ENCODE measurements around the gene ASAP3.

ASAP3 gene

GRCh38 chr1:23419180-23419579, 64.8 kb downstream of the ASAP3 start:
- no peak overlapping the region for H3K4me3 ChIP-seq (ENCODE audit: low read depth, low read length)
- CTCF ChIA-PET: interaction anchor here (4.1 kb wide), 1 partner anchor 15 kb away, joined by 18 read pairs; no protein-coding TSS in a partner anchor
- no peak overlapping the region for H3K27ac ChIP-seq (ENCODE audit: extremely low read depth, low read depth, low read length)
- H3K9me3 ChIP-seq (ENCODE audit: control insufficient read depth, insufficient read depth, low read depth, low read length): no peaks in the 10 kb centered on the region
- TF ChIP-seq ZIC2 (tag by site-specific recombination; IDR thresholded peaks at IDR 0.05) (peak; percentile 82), ZNF354C (tag by site-specific recombination; IDR thresholded peaks at IDR 0.05; ENCODE audit: borderline replicate concordance, low read depth) (no peak)
- POLR2A ChIA-PET: no interaction called here
- H3K4me1 ChIP-seq (ENCODE audit: control insufficient read depth, insufficient read depth, low read length): no peaks in the 10 kb centered on the region
- H3K36me3 ChIP-seq (ENCODE audit: control insufficient read depth in 2 of 2, insufficient read depth in 1 of 2, low read length in 2 of 2): no peaks in the 10 kb centered on the region

GRCh38 chr1:23417570-23417969, 66.4 kb downstream of the ASAP3 start:
- Histone ChIP-seq H3K36me3 (ENCODE audit: control insufficient read depth in 2 of 2, insufficient read depth in 1 of 2, low read length in 2 of 2) (no peaks in the 10 kb centered on the region), H3K27ac (ENCODE audit: extremely low read depth, low read depth, low read length) (no peak overlapping the region), H3K4me3 (ENCODE audit: low read depth, low read length) (no peak overlapping the region), H3K9me3 (ENCODE audit: control insufficient read depth, insufficient read depth, low read depth, low read length) (no peaks in the 10 kb centered on the region), H3K4me1 (ENCODE audit: control insufficient read depth, insufficient read depth, low read length) (no peaks in the 10 kb centered on the region)
- TF ChIP-seq ZNF146 (tag by site-specific recombination; IDR thresholded peaks at IDR 0.05) (no peak), ZIC2 (tag by site-specific recombination; IDR thresholded peaks at IDR 0.05) (0 out of 2 replicates have a peak, but pooled peaks have one; percentile 15), YY1 (tag by site-specific recombination; IDR thresholded peaks at IDR 0.05) (no peak), ATF2 (tag by site-specific recombination; IDR thresholded peaks at IDR 0.05; ENCODE audit: low read depth) (no peak), GLIS1 (tag by site-specific recombination; IDR thresholded peaks at IDR 0.05) (peak; percentile 92), WT1 (tag by site-specific recombination; IDR thresholded peaks at IDR 0.05) (0 out of 2 replicates have a peak, but pooled peaks have one; percentile 17), ZNF23 (tag by site-specific recombination; IDR thresholded peaks at IDR 0.05; ENCODE audit: borderline replicate concordance) (no peak), OSR2 (tag by site-specific recombination; IDR thresholded peaks at IDR 0.05) (0 out of 2 replicates have a peak, but pooled peaks have one; percentile 25)
- POLR2A ChIA-PET: interaction anchor here (0.6 to 1.5 kb wide), 2 partner anchors 14 to 114 kb away, joined by 4 to 5 read pairs; partner anchors contain the start of gene E2F2
- CTCF ChIA-PET: interaction anchor here (1.4 to 2.3 kb wide), 2 partner anchors 13 to 122 kb away, joined by 6 to 10 read pairs; no protein-coding TSS in a partner anchor

- no peaks in the 10 kb centered on the region for H3K9me3 ChIP-seq (ENCODE audit: control insufficient read depth, insufficient read depth, low read depth, low read length)
- no peaks in the 10 kb centered on the region; the same call in 1 of the 2 replicates for H3K4me1 ChIP-seq (ENCODE audit: control insufficient read depth, insufficient read depth, low read length)
- POLR2A ChIA-PET: interaction anchor here (0.6 to 1.5 kb wide), 2 partner anchors 13 to 99 kb away, joined by 3 to 4 read pairs; no protein-coding TSS in a partner anchor
- TF ChIP-seq ZNF664 (tag by site-specific recombination; IDR thresholded peaks at IDR 0.05) (peak; percentile 95), ZBTB26 (tag by site-specific recombination; optimal IDR thresholded peaks at IDR 0.05) (no peak)
- H3K36me3 ChIP-seq (ENCODE audit: control insufficient read depth in 2 of 2, insufficient read depth in 1 of 2, low read length in 2 of 2): no peaks in the 10 kb centered on the region
- CTCF ChIA-PET: interaction anchor here (1.4 to 2.3 kb wide), 2 partner anchors 13 to 123 kb away, joined by 6 to 10 read pairs; no protein-coding TSS in a partner anchor
- H3K4me3 ChIP-seq (ENCODE audit: low read depth, low read length): no peak overlapping the region
- no peak overlapping the region for H3K27ac ChIP-seq (ENCODE audit: extremely low read depth, low read depth, low read length)
These were observed 67.0 kb downstream of the ASAP3 start for GRCh38 chr1:23416964-23417363.

GRCh38 chr1:23408797-23409290, 75.1 kb downstream of the ASAP3 start:
- Histone ChIP-seq H3K4me1 (ENCODE audit: control insufficient read depth, insufficient read depth, low read length) (no peaks in the 10 kb centered on the region; the same call in 1 of the 2 replicates), H3K4me3 (ENCODE audit: low read depth, low read length) (no peak overlapping the region), H3K36me3 (ENCODE audit: control insufficient read depth in 2 of 2, insufficient read depth in 1 of 2, low read length in 2 of 2) (no peaks in the 10 kb centered on the region), H3K9me3 (ENCODE audit: control insufficient read depth, insufficient read depth, low read depth, low read length) (no peaks in the 10 kb centered on the region), H3K27ac (ENCODE audit: extremely low read depth, low read depth, low read length) (no peak overlapping the region)
- ChIA-PET POLR2A (interaction anchor here (0.5 kb wide), 1 partner anchor 75 kb away, joined by 3 read pairs; no protein-coding TSS in a partner anchor), CTCF (interaction anchor here (0.6 to 0.8 kb wide), 3 partner anchors 11 to 228 kb away, joined by 3 to 5 read pairs (median 3); no protein-coding TSS in a partner anchor)
- TF ChIP-seq ZNF521 (tag by site-specific recombination; IDR thresholded peaks at IDR 0.05) (no peak), TCF7L2 (IDR thresholded peaks at IDR 0.05; ENCODE audit: borderline replicate concordance, low read depth, low read length) (no peak), ZFP3 (tag by site-specific recombination; IDR thresholded peaks at IDR 0.05; ENCODE audit: low read depth) (no peak), ZNF777 (tag by site-specific recombination; IDR thresholded peaks at IDR 0.05; ENCODE audit: borderline replicate concordance) (no peak), ZNF692 (tag by site-specific recombination; IDR thresholded peaks at IDR 0.05) (no peak), ZNF157 (tag by site-specific recombination; IDR thresholded peaks at IDR 0.05) (no peak), GLIS1 (tag by site-specific recombination; IDR thresholded peaks at IDR 0.05) (no peak), ZSCAN23 (tag by site-specific recombination; IDR thresholded peaks at IDR 0.05) (no peak), KLF10 (tag by site-specific recombination; IDR thresholded peaks at IDR 0.05) (no peak), ZNF335 (tag by site-specific recombination; conservative IDR thresholded peaks at IDR 0.05) (no peak), KLF1 (tag by site-specific recombination; IDR thresholded peaks at IDR 0.05) (no peak)
